ENCODE measurements around the gene FSD2.
A peak's percentile ranks its signal among the peaks of the same experiment; 100 is the strongest.

FSD2 gene

DNA sequence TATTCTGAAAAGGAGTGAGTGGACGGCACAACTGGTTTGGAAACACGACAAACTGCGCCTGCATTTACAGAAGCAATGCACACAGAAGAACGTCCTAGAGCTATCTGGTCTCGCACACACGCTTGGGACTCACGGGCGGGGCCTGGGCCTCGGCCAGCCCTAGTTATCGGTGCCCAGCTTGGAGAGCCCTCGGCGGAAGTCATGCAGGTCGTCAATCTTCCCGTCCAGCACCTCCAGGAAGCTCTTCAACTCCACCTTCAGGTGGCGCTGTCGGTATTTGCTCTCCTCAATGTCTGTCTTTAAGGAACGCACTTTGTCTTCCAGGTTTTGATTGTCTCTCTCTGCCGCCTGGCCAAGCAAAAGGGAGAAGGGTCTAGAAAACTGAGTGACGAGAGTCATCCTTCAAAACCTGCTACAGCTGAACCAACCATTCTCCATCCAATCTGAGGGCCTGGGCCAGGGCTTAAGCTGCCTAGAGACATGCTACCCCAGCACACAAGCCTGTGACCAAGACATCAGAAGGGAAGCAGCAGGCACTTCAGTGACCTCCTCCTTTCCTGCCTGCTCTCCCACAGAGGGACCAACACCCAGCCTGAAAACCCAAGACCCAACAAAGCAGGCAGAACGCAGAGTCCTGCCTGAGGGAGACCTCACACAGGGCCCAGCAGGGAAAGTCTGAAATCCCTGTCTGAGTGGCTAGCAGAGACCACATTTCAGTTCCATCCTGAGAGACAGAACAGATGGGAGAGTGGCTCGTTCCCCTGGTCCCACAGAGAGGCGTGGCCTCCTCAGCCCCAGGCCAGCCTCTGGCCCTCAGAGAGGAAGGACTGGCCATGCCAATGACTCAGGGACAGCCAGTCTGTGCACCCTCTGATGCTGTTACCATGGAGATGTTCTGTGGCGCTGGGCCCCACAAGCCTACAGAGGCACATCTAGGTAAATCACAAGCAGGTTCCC lies 44.0 kb upstream of the FSD2 start:
- H3K36me3 ChIP-seq, result no peaks in the 10 kb centered on the region
- H3K9me3 ChIP-seq, result no peaks in the 10 kb centered on the region
- TF ChIP-seq, protein P1, sequence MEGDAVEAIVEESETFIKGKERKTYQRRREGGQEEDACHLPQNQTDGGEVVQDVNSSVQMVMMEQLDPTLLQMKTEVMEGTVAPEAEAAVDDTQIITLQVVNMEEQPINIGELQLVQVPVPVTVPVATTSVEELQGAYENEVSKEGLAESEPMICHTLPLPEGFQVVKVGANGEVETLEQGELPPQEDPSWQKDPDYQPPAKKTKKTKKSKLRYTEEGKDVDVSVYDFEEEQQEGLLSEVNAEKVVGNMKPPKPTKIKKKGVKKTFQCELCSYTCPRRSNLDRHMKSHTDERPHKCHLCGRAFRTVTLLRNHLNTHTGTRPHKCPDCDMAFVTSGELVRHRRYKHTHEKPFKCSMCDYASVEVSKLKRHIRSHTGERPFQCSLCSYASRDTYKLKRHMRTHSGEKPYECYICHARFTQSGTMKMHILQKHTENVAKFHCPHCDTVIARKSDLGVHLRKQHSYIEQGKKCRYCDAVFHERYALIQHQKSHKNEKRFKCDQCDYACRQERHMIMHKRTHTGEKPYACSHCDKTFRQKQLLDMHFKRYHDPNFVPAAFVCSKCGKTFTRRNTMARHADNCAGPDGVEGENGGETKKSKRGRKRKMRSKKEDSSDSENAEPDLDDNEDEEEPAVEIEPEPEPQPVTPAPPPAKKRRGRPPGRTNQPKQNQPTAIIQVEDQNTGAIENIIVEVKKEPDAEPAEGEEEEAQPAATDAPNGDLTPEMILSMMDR (IDR thresholded peaks at IDR 0.05; ENCODE audit: low read depth, low read length), result peak; percentile 92
- H3K4me3 ChIP-seq (ENCODE audit: low read depth, low read length), result no peak overlapping the region
- peaks cover 7% of the 10 kb centered on the region for H3K4me1 ChIP-seq
- DNase-seq, result peak; percentile 79
- no peaks in the 10 kb centered on the region for H3K27me3 ChIP-seq

DNA sequence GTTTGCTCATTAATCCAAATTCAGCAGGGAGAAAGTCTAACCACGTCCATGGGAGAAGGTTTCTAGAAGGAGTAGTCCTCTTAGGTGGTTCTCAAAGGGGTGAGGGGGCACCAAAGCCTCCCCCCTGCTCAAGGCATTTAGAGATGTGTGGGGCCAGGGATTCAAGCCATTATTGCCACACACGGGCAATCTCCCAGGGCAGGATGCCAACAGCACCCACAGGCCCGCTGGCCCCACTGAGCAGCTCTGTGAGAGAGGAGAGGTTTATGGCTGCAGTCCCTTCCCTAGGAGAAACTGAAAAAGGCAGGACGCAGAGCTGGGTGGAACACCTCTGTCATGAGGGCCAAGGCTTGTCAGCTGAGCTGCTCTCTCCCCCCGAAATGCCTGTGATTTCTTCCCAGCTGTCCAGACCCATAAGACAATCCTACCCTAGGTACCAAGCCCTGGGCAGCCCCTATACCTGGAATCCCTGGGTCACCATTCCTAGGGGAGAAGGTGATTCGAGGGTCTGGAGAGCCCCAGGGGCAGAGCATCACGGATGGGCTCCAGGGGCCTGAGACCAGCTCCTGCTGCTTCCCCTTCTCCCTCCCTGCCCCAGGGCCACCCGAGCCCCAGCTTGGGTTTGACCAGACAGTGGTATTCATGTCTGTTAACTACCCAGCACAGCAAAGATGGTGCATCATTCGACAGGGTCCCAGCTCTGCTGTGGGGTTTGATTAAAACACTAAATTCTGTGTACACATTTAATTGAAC lies 42.5 kb upstream of the FSD2 start:
- Histone ChIP-seq H3K4me3 (ENCODE audit: low read depth, low read length) (no peak overlapping the region), H3K27me3 (no peaks in the 10 kb centered on the region), H3K36me3 (no peaks in the 10 kb centered on the region), H3K4me1 (peaks cover 7% of the 10 kb centered on the region), H3K9me3 (no peaks in the 10 kb centered on the region)
- DNase-seq, result no peak
- TF ChIP-seq, protein P1 (IDR thresholded peaks at IDR 0.05; ENCODE audit: low read depth, low read length), result no peak

DNA sequence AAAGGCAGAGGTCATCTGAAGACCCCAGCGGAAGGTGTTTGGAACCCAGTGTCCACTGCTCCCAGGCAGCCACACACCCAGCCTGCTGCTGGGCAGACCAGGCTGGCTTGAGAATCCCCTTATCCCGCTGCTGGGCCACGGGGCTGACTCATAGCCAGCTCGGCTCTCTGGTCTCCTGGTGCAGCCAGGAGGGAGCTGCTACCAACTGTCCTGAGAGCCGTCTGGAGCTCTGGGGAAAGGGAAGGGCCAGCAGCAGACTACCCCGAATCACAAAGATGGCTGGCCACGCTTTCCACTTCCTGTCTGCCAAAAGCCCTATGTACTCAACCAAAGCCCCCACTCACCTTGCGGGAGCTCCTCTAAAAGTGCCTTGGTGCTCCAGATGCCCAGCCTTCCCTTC lies 41.8 kb upstream of the FSD2 start:
- no peaks in the 10 kb centered on the region for H3K36me3 ChIP-seq
- TF ChIP-seq, protein P1 (IDR thresholded peaks at IDR 0.05; ENCODE audit: low read depth, low read length), result no peak
- no peak overlapping the region for H3K4me3 ChIP-seq (ENCODE audit: low read depth, low read length)
- no peak for DNase-seq
- no peaks in the 10 kb centered on the region for H3K9me3 ChIP-seq
- H3K27me3 ChIP-seq, result no peaks in the 10 kb centered on the region
- H3K4me1 ChIP-seq, result peaks cover 7% of the 10 kb centered on the region

DNA sequence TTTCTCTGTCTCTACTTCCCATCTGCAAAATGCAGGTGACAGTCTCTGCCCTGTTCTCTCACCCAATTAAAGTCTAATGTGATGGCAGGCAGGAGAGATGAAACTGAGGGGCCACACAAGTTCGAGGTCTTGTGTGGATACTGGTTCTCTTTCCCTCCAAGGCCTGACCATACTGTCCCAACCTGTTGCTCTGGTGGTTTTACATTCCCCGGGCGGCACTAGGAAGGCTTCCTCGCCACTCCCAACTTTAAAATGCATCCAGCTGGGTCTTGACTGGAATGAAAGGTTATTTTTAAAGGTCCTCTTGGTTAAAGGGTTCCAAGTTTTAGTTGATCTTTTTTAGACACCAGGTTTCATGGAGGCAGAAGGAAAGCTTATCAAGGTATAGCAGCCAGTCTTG lies 40.8 kb upstream of the FSD2 start:
- Histone ChIP-seq H3K36me3 (no peaks in the 10 kb centered on the region), H3K27me3 (no peaks in the 10 kb centered on the region), H3K9me3 (no peaks in the 10 kb centered on the region), H3K4me1 (peaks cover 7% of the 10 kb centered on the region), H3K4me3 (ENCODE audit: low read depth, low read length) (no peak overlapping the region)
- DNase-seq, result no peak
- TF ChIP-seq, protein P1 (IDR thresholded peaks at IDR 0.05; ENCODE audit: low read depth, low read length), result no peak

DNA sequence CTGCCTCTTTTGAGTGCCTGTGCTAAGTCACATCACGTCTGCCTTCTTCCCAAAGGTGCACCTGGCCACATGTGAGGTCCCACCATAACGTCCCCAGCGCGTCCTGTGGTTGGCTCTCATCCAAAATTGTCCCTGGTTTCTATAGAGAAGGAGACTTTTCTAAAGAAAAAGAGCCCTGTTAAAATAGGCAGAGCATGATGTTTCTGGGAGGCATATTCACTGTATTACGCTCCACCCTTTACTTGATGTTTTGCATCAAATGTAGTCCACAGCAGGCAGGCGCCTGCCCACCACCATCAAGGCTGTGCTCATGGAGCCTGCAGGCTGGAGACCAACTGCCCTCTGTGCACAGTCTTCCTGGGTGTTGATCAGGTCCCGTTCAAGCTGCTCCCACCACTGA lies 39.8 kb upstream of the FSD2 start:
- Histone ChIP-seq H3K4me1 (peaks cover 7% of the 10 kb centered on the region), H3K4me3 (ENCODE audit: low read depth, low read length) (no peak overlapping the region), H3K27me3 (no peaks in the 10 kb centered on the region), H3K36me3 (no peaks in the 10 kb centered on the region), H3K9me3 (no peaks in the 10 kb centered on the region)
- TF ChIP-seq, protein P1 (IDR thresholded peaks at IDR 0.05; ENCODE audit: low read depth, low read length), result no peak
- DNase-seq, result no peak
